HL-60 (cell line): Measurements from ENCODE around the gene FBXW10B.

Experiments used
- DNase-seq, 2 experiments: peaks; one replicate each; pipeline ENCODE4 v3.0.0-alpha.2; 2010 to 2020; ENCODE audit warnings: low read depth in 1 of 2, low spot score in 1 of 2
- H3K27ac ChIP-seq: fragments of 250-450 bp; sonication (Bioruptor Pico); replicated peaks from 2 replicates; pipeline ENCODE4 v1.5.1; 2020; ENCODE audit warnings: mild to moderate bottlenecking, moderate library complexity
- H3K27me3 ChIP-seq: fragments of 250-450 bp; sonication (Bioruptor Pico); 2 replicates; pipeline ENCODE4 v1.5.1; 2021; ENCODE audit warnings: mild to moderate bottlenecking, moderate library complexity; ENCODE audit not compliant: insufficient read depth, poor library complexity, severe bottlenecking
- H3K4me3 ChIP-seq: replicated peaks from 2 replicates; pipeline ENCODE4 v1.5.1; 2011; ENCODE audit warnings: mild to moderate bottlenecking, control low read depth, low read length; ENCODE audit not compliant: insufficient read depth
- GABPA ChIP-seq: IDR thresholded peaks from 2 replicates; pipeline ENCODE4 v1.6.1; 2012; ENCODE audit warnings: low read depth
- POLR2AphosphoS5 ChIP-seq: IDR thresholded peaks from 2 replicates; pipeline ENCODE4 v1.6.1; 2012; ENCODE audit warnings: low read depth
- SPI1 ChIP-seq: IDR thresholded peaks from 2 replicates; pipeline ENCODE4 v1.6.1; 2012; ENCODE audit warnings: low read depth, mild to moderate bottlenecking, borderline replicate concordance
- TF ChIP-seq, protein P1 (sequence below): IDR thresholded peaks from 2 replicates; pipeline ENCODE4 v1.6.1; 2012; ENCODE audit warnings: low read depth; ENCODE audit not compliant: insufficient replicate concordance
- TF ChIP-seq, protein P2 (sequence below): IDR thresholded peaks from one replicate; pipeline ENCODE4 v1.5.1; 2011; ENCODE audit warnings: low read length, control low read depth, inconsistent platforms; ENCODE audit not compliant: insufficient read depth

FBXW10B gene

GRCh38 chr17:15660077-15660476 lies 40.6 kb upstream of the FBXW10B start:
- H3K27ac ChIP-seq = no peak overlapping the region
- TF ChIP-seq POLR2AphosphoS5 = no peak
- DNase-seq = no peak
- H3K4me3 ChIP-seq = no peak overlapping the region
- H3K27me3 ChIP-seq = no peaks in the 10 kb centered on the region

- H3K27ac ChIP-seq = no peak overlapping the region
- TF ChIP-seq SPI1 = no peak
- TF ChIP-seq GABPA = no peak
- H3K27me3 ChIP-seq = no peaks in the 10 kb centered on the region
- H3K4me3 ChIP-seq = no peak overlapping the region
- DNase-seq = no peak
These were observed 40.2 kb upstream of the FBXW10B start for GRCh38 chr17:15659663-15660062.

DNA sequence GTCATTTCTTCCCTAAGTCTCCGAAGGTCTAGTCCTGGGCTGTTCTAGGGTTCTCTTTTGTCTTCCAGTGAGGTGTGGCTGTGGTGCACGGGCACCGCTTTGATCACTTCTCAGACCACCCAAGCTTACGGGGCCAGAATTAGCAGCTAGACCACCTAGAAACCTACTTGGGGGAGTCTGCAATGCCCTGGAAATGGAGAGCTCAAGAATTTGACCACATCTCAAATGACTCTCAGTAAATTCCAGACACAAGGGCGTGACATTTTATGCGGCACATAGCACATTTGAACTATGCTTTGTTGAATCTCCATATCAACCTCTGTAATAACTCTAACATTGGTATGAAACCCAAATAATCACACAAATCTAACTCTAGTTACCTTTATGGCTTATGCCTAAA lies 39.7 kb upstream of the FBXW10B start:
- Histone ChIP-seq H3K4me3 (no peak overlapping the region), H3K27ac (no peak overlapping the region), H3K27me3 (no peaks in the 10 kb centered on the region)
- DNase-seq = no peak
- TF ChIP-seq, protein P1, sequence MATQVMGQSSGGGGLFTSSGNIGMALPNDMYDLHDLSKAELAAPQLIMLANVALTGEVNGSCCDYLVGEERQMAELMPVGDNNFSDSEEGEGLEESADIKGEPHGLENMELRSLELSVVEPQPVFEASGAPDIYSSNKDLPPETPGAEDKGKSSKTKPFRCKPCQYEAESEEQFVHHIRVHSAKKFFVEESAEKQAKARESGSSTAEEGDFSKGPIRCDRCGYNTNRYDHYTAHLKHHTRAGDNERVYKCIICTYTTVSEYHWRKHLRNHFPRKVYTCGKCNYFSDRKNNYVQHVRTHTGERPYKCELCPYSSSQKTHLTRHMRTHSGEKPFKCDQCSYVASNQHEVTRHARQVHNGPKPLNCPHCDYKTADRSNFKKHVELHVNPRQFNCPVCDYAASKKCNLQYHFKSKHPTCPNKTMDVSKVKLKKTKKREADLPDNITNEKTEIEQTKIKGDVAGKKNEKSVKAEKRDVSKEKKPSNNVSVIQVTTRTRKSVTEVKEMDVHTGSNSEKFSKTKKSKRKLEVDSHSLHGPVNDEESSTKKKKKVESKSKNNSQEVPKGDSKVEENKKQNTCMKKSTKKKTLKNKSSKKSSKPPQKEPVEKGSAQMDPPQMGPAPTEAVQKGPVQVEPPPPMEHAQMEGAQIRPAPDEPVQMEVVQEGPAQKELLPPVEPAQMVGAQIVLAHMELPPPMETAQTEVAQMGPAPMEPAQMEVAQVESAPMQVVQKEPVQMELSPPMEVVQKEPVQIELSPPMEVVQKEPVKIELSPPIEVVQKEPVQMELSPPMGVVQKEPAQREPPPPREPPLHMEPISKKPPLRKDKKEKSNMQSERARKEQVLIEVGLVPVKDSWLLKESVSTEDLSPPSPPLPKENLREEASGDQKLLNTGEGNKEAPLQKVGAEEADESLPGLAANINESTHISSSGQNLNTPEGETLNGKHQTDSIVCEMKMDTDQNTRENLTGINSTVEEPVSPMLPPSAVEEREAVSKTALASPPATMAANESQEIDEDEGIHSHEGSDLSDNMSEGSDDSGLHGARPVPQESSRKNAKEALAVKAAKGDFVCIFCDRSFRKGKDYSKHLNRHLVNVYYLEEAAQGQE = no peak
- TF ChIP-seq, protein P2, sequence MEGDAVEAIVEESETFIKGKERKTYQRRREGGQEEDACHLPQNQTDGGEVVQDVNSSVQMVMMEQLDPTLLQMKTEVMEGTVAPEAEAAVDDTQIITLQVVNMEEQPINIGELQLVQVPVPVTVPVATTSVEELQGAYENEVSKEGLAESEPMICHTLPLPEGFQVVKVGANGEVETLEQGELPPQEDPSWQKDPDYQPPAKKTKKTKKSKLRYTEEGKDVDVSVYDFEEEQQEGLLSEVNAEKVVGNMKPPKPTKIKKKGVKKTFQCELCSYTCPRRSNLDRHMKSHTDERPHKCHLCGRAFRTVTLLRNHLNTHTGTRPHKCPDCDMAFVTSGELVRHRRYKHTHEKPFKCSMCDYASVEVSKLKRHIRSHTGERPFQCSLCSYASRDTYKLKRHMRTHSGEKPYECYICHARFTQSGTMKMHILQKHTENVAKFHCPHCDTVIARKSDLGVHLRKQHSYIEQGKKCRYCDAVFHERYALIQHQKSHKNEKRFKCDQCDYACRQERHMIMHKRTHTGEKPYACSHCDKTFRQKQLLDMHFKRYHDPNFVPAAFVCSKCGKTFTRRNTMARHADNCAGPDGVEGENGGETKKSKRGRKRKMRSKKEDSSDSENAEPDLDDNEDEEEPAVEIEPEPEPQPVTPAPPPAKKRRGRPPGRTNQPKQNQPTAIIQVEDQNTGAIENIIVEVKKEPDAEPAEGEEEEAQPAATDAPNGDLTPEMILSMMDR = no peak
- TF ChIP-seq SPI1 (no peak), POLR2AphosphoS5 (no peak), GABPA (no peak)

DNA sequence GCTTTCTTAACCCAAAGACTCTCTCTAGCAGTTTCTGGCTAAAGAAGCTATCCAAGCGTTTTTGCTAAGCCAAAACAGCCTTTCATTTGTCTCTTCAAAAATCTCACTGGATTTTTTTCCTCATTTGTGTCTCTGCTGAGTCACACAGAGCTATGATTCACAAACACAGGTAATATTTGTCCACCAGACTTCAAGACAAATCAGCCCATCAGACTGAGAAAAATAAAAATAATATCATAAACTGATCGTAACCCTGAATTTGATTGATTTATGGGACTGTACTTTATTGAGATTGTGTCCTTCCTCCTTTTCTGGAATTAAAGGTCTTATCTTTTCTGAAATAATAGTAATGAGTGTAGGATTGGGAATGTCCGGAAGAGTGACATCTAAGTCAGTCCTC lies 38.8 kb upstream of the FBXW10B start:
- Histone ChIP-seq H3K4me3 (no peak overlapping the region), H3K27ac (no peak overlapping the region), H3K27me3 (no peaks in the 10 kb centered on the region)
- DNase-seq = no peak
- no peak for TF ChIP-seq SPI1
- TF ChIP-seq, protein P1 = no peak
- TF ChIP-seq GABPA = no peak
- no peak for TF ChIP-seq POLR2AphosphoS5
- TF ChIP-seq, protein P2 = no peak

DNA sequence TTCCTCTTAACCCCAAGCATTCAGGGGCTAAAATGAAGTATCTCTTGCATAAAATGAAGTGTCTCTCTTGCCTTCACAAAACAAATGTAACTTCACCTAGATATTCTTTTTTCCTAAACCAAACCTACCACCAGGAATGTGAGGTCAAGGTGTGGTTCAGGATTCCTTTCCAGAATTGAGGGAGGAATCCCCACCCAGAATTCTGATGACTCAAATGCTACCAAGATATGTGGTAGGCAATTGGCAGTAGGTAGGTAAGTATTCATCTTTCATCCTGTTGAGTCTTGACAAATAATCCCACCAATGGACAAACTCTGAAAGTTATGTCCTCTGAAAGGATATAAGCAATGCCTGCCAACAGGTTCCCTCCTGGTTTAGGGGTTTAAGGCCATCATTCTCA lies 38.4 kb upstream of the FBXW10B start:
- no peak for DNase-seq
- no peak overlapping the region for H3K27ac ChIP-seq
- H3K27me3 ChIP-seq = no peaks in the 10 kb centered on the region
- no peak overlapping the region for H3K4me3 ChIP-seq
- TF ChIP-seq GABPA = no peak
- TF ChIP-seq, protein P2 = no peak
- TF ChIP-seq, protein P1 = no peak
- no peak for TF ChIP-seq SPI1
- TF ChIP-seq POLR2AphosphoS5 = no peak
